Right lobe of liver (tissue), 4 donors: ENCODE measurements around the gene NDRG2.

Source experiments
- CTCF ChIP-seq, 4 donors: fragments of 200-600 bp in 3 of 4; fragments of 450-650 bp in 1 of 4; IDR thresholded peaks; one replicate each; pipeline versions ENCODE4 v1.5.1 to v1.8.0; 2016 to 2022; ENCODE audit warnings: antibody characterized with exemption in 4 of 4, mild to moderate bottlenecking in 2 of 4
- POLR2A ChIP-seq: fragments of 450-650 bp; IDR thresholded peaks from one replicate; pipeline ENCODE4 v1.6.1; 2017; ENCODE audit warnings: antibody characterized with exemption, mild to moderate bottlenecking
- donor health status: DM: no; HTN: no; CAD: no.
- donor health status: DM: no; HTN: no; CAD: no.
- donor health status: DM: no; HTN: yes; CAD: no.

DNA sequence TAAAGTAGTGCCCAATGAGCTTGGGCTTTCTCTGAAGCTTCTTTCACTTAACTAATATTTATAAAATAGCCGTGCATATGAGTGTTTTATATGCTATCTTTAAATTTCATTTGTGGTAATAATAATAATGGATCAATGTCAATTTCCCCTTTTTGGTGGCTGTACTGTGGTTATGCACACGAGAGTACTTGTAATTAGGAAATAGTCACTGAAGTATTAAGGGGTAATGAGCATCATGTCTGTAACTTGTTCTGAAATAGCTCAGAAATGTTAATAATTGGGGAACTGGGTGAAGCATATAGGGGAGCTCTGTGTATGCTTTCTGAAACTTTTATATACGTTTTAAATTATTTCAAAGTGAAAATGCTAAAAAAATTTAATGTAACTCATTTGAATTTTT is 25.7 kb upstream of the NDRG2 start:
- TF ChIP-seq CTCF (IDR thresholded peaks at IDR 0.05) (no peak), POLR2A (no peak)
